Measurements from ENCODE around the gene SMAD6.

DNA sequence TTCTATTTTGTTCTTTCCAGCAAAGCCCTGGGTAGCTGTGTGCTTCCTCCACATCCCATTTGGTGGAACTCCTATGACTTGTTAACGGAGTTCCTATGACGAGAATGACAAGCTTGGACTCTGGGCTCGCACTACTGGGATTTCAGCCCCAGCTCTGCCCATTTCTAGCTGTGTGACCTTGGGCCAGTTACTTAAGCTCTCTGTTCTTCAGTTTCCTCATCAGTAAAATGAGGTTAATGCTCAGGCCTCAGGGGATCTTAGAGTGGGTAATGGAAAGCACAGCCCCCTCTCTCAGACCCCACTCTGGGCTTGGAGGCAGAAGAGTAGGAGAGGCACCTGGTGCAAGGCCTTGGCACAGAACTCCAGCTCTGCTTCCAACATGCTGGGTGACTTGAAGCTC lies 123.1 kb downstream of the SMAD6 start:
- TF ChIP-seq, protein P1, sequence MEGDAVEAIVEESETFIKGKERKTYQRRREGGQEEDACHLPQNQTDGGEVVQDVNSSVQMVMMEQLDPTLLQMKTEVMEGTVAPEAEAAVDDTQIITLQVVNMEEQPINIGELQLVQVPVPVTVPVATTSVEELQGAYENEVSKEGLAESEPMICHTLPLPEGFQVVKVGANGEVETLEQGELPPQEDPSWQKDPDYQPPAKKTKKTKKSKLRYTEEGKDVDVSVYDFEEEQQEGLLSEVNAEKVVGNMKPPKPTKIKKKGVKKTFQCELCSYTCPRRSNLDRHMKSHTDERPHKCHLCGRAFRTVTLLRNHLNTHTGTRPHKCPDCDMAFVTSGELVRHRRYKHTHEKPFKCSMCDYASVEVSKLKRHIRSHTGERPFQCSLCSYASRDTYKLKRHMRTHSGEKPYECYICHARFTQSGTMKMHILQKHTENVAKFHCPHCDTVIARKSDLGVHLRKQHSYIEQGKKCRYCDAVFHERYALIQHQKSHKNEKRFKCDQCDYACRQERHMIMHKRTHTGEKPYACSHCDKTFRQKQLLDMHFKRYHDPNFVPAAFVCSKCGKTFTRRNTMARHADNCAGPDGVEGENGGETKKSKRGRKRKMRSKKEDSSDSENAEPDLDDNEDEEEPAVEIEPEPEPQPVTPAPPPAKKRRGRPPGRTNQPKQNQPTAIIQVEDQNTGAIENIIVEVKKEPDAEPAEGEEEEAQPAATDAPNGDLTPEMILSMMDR (IDR thresholded peaks at IDR 0.05) = no peak
- TF ChIP-seq EP300 (IDR thresholded peaks at IDR 0.05; ENCODE audit: borderline replicate concordance in 1 of 2, low read depth in 1 of 2, low read length in 1 of 2) = no peak
- TF ChIP-seq TAF1 (IDR thresholded peaks at IDR 0.05; ENCODE audit: borderline replicate concordance, low read depth, low read length) = no peak
- no peak for TF ChIP-seq TEAD4 (IDR thresholded peaks at IDR 0.05; ENCODE audit: borderline replicate concordance, insufficient read depth)
- no peak for TF ChIP-seq RXRA (IDR thresholded peaks at IDR 0.05; ENCODE audit: borderline replicate concordance, low read depth)
- TF ChIP-seq JUND (IDR thresholded peaks at IDR 0.05) = no peak
- TF ChIP-seq MEF2A (IDR thresholded peaks at IDR 0.05; ENCODE audit: borderline replicate concordance, low read depth) = no peak
- TF ChIP-seq POLR2AphosphoS5 (IDR thresholded peaks at IDR 0.05; ENCODE audit: low read depth, low read length) = no peak
- no peak for TF ChIP-seq RFX5 (IDR thresholded peaks at IDR 0.05; ENCODE audit: low read length)
- TF ChIP-seq, protein P2, sequence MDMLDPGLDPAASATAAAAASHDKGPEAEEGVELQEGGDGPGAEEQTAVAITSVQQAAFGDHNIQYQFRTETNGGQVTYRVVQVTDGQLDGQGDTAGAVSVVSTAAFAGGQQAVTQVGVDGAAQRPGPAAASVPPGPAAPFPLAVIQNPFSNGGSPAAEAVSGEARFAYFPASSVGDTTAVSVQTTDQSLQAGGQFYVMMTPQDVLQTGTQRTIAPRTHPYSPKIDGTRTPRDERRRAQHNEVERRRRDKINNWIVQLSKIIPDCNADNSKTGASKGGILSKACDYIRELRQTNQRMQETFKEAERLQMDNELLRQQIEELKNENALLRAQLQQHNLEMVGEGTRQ (IDR thresholded peaks at IDR 0.05; ENCODE audit: borderline replicate concordance, low read depth, low read length) = no peak
- no peak for TF ChIP-seq CHD2 (IDR thresholded peaks at IDR 0.05; ENCODE audit: low read length, partially characterized antibody)
- TF ChIP-seq SMC3 (IDR thresholded peaks at IDR 0.05; ENCODE audit: low read depth, low read length) = no peak
- TF ChIP-seq, protein P3, sequence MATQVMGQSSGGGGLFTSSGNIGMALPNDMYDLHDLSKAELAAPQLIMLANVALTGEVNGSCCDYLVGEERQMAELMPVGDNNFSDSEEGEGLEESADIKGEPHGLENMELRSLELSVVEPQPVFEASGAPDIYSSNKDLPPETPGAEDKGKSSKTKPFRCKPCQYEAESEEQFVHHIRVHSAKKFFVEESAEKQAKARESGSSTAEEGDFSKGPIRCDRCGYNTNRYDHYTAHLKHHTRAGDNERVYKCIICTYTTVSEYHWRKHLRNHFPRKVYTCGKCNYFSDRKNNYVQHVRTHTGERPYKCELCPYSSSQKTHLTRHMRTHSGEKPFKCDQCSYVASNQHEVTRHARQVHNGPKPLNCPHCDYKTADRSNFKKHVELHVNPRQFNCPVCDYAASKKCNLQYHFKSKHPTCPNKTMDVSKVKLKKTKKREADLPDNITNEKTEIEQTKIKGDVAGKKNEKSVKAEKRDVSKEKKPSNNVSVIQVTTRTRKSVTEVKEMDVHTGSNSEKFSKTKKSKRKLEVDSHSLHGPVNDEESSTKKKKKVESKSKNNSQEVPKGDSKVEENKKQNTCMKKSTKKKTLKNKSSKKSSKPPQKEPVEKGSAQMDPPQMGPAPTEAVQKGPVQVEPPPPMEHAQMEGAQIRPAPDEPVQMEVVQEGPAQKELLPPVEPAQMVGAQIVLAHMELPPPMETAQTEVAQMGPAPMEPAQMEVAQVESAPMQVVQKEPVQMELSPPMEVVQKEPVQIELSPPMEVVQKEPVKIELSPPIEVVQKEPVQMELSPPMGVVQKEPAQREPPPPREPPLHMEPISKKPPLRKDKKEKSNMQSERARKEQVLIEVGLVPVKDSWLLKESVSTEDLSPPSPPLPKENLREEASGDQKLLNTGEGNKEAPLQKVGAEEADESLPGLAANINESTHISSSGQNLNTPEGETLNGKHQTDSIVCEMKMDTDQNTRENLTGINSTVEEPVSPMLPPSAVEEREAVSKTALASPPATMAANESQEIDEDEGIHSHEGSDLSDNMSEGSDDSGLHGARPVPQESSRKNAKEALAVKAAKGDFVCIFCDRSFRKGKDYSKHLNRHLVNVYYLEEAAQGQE (IDR thresholded peaks at IDR 0.05; ENCODE audit: low read depth, low read length) = no peak
- TF ChIP-seq GABPA (IDR thresholded peaks at IDR 0.05; ENCODE audit: low read depth) = no peak

Data from SK-N-SH (cell line).